ENCODE measurements around the gene GSK3B.

- TF ChIP-seq CTCF (IDR thresholded peaks at IDR 0.05) (no peak), EZH2 (IDR thresholded peaks at IDR 0.05; ENCODE audit: borderline replicate concordance, insufficient read depth, low read depth, low read length, poor library complexity, severe bottlenecking) (no peak)
Observed at GRCh38 chr3:119819806-119820205, 274.4 kb downstream of the GSK3B start.

All from B cell (primary cell).